ENCODE data around the gene LRMDA.
A peak's percentile ranks its signal among the peaks of the same experiment; 100 is the strongest.

The LRMDA gene

GRCh38 chr10:75446508-75446907, 15.1 kb downstream of the LRMDA start:
- Histone ChIP-seq H2AK5ac (ENCODE audit: low read length, severe bottlenecking) (no peak overlapping the region), H2BK5ac (ENCODE audit: low read depth, low read length, poor library complexity, severe bottlenecking) (no peak overlapping the region), H3K79me1 (replicated peaks; ENCODE audit: low read length, poor library complexity, severe bottlenecking) (no peaks in the 10 kb centered on the region), H3K27me3 (ENCODE audit: control insufficient read depth in 1 of 2, insufficient read depth in 1 of 2, low read length in 2 of 2) (peaks cover 0 to 29% of the 10 kb centered on the region in 2 experiments), H3K4me3 (ENCODE audit: insufficient read depth in 1 of 2, low read depth in 1 of 2, low read length in 2 of 2) (no peak overlapping the region), H3K4ac (ENCODE audit: low read depth in 1 of 2, low read length in 2 of 2) (no peak overlapping the region), H4K8ac (ENCODE audit: low read length) (no peak overlapping the region), H3K27ac (ENCODE audit: low read length, poor library complexity, severe bottlenecking) (no peak overlapping the region), H2AFZ (ENCODE audit: low read depth, low read length) (no peak overlapping the region), H4K91ac (ENCODE audit: low read length) (no peak overlapping the region), H3K4me1 (ENCODE audit: control insufficient read depth, insufficient read depth, low read depth, low read length) (no peaks in the 10 kb centered on the region), H2BK120ac (ENCODE audit: low read depth, low read length) (no peak overlapping the region), H3K18ac (ENCODE audit: low read depth in 1 of 2, low read length in 2 of 2) (no peak overlapping the region), H2BK12ac (ENCODE audit: low read length in 2 of 2) (no peak overlapping the region), H3K36me3 (ENCODE audit: control insufficient read depth in 1 of 2, insufficient read depth in 2 of 2, low read depth in 1 of 2, low read length in 2 of 2) (peaks cover 0 to 7% of the 10 kb centered on the region in 2 experiments), H2BK15ac (ENCODE audit: low read depth, poor library complexity, severe bottlenecking) (no peak overlapping the region), H3K9ac (ENCODE audit: low read length) (no peak overlapping the region), H3K23ac (ENCODE audit: low read length in 2 of 2) (no peak overlapping the region), H3K14ac (ENCODE audit: low read length in 2 of 2) (no peak overlapping the region), H3K9me3 (ENCODE audit: control insufficient read depth, low read length) (peaks cover 38% of the 10 kb centered on the region), H3K4me2 (ENCODE audit: low read length, poor library complexity, severe bottlenecking) (no peak overlapping the region)
- no peak for DNase-seq
- 87% methylated on average over 1 of the region's 1 CpG for WGBS

- Histone ChIP-seq H3K9ac (ENCODE audit: low read length) (no peak overlapping the region), H4K8ac (ENCODE audit: low read length) (no peak overlapping the region), H4K91ac (ENCODE audit: low read length) (no peak overlapping the region), H3K27me3 (ENCODE audit: control insufficient read depth in 1 of 2, insufficient read depth in 1 of 2, low read length in 2 of 2) (peaks cover 0 to 41% of the 10 kb centered on the region in 2 experiments), H2AFZ (ENCODE audit: low read depth, low read length) (no peak overlapping the region), H3K27ac (ENCODE audit: low read length, poor library complexity, severe bottlenecking) (no peak overlapping the region), H3K4me2 (ENCODE audit: low read length, poor library complexity, severe bottlenecking) (no peak overlapping the region), H3K4me1 (ENCODE audit: control insufficient read depth, insufficient read depth, low read depth, low read length) (no peaks in the 10 kb centered on the region), H3K18ac (ENCODE audit: low read depth in 1 of 2, low read length in 2 of 2) (no peak overlapping the region), H2BK12ac (ENCODE audit: low read length in 2 of 2) (no peak overlapping the region), H3K79me1 (replicated peaks; ENCODE audit: low read length, poor library complexity, severe bottlenecking) (no peaks in the 10 kb centered on the region), H2BK15ac (ENCODE audit: low read depth, poor library complexity, severe bottlenecking) (no peak overlapping the region), H2BK120ac (ENCODE audit: low read depth, low read length) (no peak overlapping the region), H3K14ac (ENCODE audit: low read length in 2 of 2) (no peak overlapping the region), H3K4me3 (ENCODE audit: insufficient read depth in 1 of 2, low read depth in 1 of 2, low read length in 2 of 2) (no peak overlapping the region), H3K23ac (ENCODE audit: low read length in 2 of 2) (no peak overlapping the region), H2BK5ac (ENCODE audit: low read depth, low read length, poor library complexity, severe bottlenecking) (no peak overlapping the region), H3K4ac (ENCODE audit: low read depth in 1 of 2, low read length in 2 of 2) (no peak overlapping the region), H3K36me3 (ENCODE audit: control insufficient read depth in 1 of 2, insufficient read depth in 2 of 2, low read depth in 1 of 2, low read length in 2 of 2) (peaks cover 0 to 7% of the 10 kb centered on the region in 2 experiments), H2AK5ac (ENCODE audit: low read length, severe bottlenecking) (no peak overlapping the region), H3K9me3 (ENCODE audit: control insufficient read depth, low read length) (peaks cover 29% of the 10 kb centered on the region)
- WGBS, result 20% methylated on average over 1 of the region's 2 CpGs
- no peak for DNase-seq
Measured at GRCh38 chr10:75448166-75448565, 16.7 kb downstream of the LRMDA start.

- H3K9me3 ChIP-seq (ENCODE audit: control insufficient read depth, low read length), result peaks cover 16% of the 10 kb centered on the region
- H3K18ac ChIP-seq (ENCODE audit: low read depth in 1 of 2, low read length in 2 of 2), result peak overlapping the region; percentile 26 to 57
- H2BK5ac ChIP-seq (ENCODE audit: low read depth, low read length, poor library complexity, severe bottlenecking), result no peak overlapping the region
- no peak overlapping the region for H3K23ac ChIP-seq (ENCODE audit: low read length in 2 of 2)
- H3K4ac ChIP-seq (ENCODE audit: low read depth in 1 of 2, low read length in 2 of 2), result no peak overlapping the region
- H3K14ac ChIP-seq (ENCODE audit: low read length in 2 of 2), result no peak overlapping the region
- H2AK5ac ChIP-seq (ENCODE audit: low read length, severe bottlenecking), result no peak overlapping the region
- no peaks in the 10 kb centered on the region for H3K79me1 ChIP-seq (replicated peaks; ENCODE audit: low read length, poor library complexity, severe bottlenecking)
- H3K27me3 ChIP-seq (ENCODE audit: control insufficient read depth in 1 of 2, insufficient read depth in 1 of 2, low read length in 2 of 2), result peaks cover 0 to 41% of the 10 kb centered on the region in 2 experiments
- DNase-seq, result no peak
- no peak overlapping the region for H3K4me3 ChIP-seq (ENCODE audit: insufficient read depth in 1 of 2, low read depth in 1 of 2, low read length in 2 of 2)
- no peak overlapping the region for H3K4me2 ChIP-seq (ENCODE audit: low read length, poor library complexity, severe bottlenecking)
- no peak overlapping the region for H4K91ac ChIP-seq (ENCODE audit: low read length)
- H2BK12ac ChIP-seq (ENCODE audit: low read length in 2 of 2), result no peak overlapping the region
- H3K4me1 ChIP-seq (ENCODE audit: control insufficient read depth, insufficient read depth, low read depth, low read length), result no peaks in the 10 kb centered on the region
- 48% methylated on average over 3 of the region's 7 CpGs for WGBS
- no peak overlapping the region for H2BK120ac ChIP-seq (ENCODE audit: low read depth, low read length)
- H4K8ac ChIP-seq (ENCODE audit: low read length), result peak overlapping the region; percentile 48
- peak overlapping the region; percentile 20 for H3K9ac ChIP-seq (ENCODE audit: low read length)
- H2AFZ ChIP-seq (ENCODE audit: low read depth, low read length), result no peak overlapping the region
- no peak overlapping the region for H2BK15ac ChIP-seq (ENCODE audit: low read depth, poor library complexity, severe bottlenecking)
- no peaks in the 10 kb centered on the region for H3K36me3 ChIP-seq (ENCODE audit: control insufficient read depth in 1 of 2, insufficient read depth in 2 of 2, low read depth in 1 of 2, low read length in 2 of 2)
- H3K27ac ChIP-seq (ENCODE audit: low read length, poor library complexity, severe bottlenecking), result no peak overlapping the region
Measured at GRCh38 chr10:75449382-75450074, 18.1 kb downstream of the LRMDA start.

GRCh38 chr10:75450075-75450445, 18.6 kb downstream of the LRMDA start:
- H3K9me3 ChIP-seq (ENCODE audit: control insufficient read depth, low read length), result peaks cover 10% of the 10 kb centered on the region
- peaks cover 0 to 41% of the 10 kb centered on the region in 2 experiments for H3K27me3 ChIP-seq (ENCODE audit: control insufficient read depth in 1 of 2, insufficient read depth in 1 of 2, low read length in 2 of 2)
- H4K91ac ChIP-seq (ENCODE audit: low read length), result no peak overlapping the region
- no peak overlapping the region for H3K27ac ChIP-seq (ENCODE audit: low read length, poor library complexity, severe bottlenecking)
- no peak overlapping the region for H3K14ac ChIP-seq (ENCODE audit: low read length in 2 of 2)
- WGBS, result 66% methylated on average over 2 of the region's 4 CpGs
- no peaks in the 10 kb centered on the region for H3K4me1 ChIP-seq (ENCODE audit: control insufficient read depth, insufficient read depth, low read depth, low read length)
- no peak overlapping the region for H2BK5ac ChIP-seq (ENCODE audit: low read depth, low read length, poor library complexity, severe bottlenecking)
- peaks cover 0 to 4% of the 10 kb centered on the region in 2 experiments for H3K36me3 ChIP-seq (ENCODE audit: control insufficient read depth in 1 of 2, insufficient read depth in 2 of 2, low read depth in 1 of 2, low read length in 2 of 2)
- no peak overlapping the region for H4K8ac ChIP-seq (ENCODE audit: low read length)
- no peak overlapping the region for H2BK120ac ChIP-seq (ENCODE audit: low read depth, low read length)
- no peak overlapping the region for H2BK12ac ChIP-seq (ENCODE audit: low read length in 2 of 2)
- no peak overlapping the region for H3K18ac ChIP-seq (ENCODE audit: low read depth in 1 of 2, low read length in 2 of 2)
- no peak overlapping the region for H2AFZ ChIP-seq (ENCODE audit: low read depth, low read length)
- DNase-seq, result no peak
- H3K9ac ChIP-seq (ENCODE audit: low read length), result peak overlapping the region; percentile 20
- H3K23ac ChIP-seq (ENCODE audit: low read length in 2 of 2), result no peak overlapping the region
- H2AK5ac ChIP-seq (ENCODE audit: low read length, severe bottlenecking), result no peak overlapping the region
- no peak overlapping the region for H3K4ac ChIP-seq (ENCODE audit: low read depth in 1 of 2, low read length in 2 of 2)
- no peak overlapping the region for H2BK15ac ChIP-seq (ENCODE audit: low read depth, poor library complexity, severe bottlenecking)
- H3K4me3 ChIP-seq (ENCODE audit: insufficient read depth in 1 of 2, low read depth in 1 of 2, low read length in 2 of 2), result no peak overlapping the region
- no peaks in the 10 kb centered on the region for H3K79me1 ChIP-seq (replicated peaks; ENCODE audit: low read length, poor library complexity, severe bottlenecking)
- no peak overlapping the region for H3K4me2 ChIP-seq (ENCODE audit: low read length, poor library complexity, severe bottlenecking)

Data from mesenchymal stem cell (in vitro differentiated cells and primary cell).